CD1c-positive myeloid dendritic cell (primary cell): ENCODE measurements around the gene ZNF768.
"Not testable (repeated sequence)": the region's sequence is repeated elsewhere in the genome, so short reads cannot be mapped to it uniquely, and the experiment has no call there.

ENCODE experiments used
- DNase-seq: peaks from one replicate; pipeline ENCODE4 v3.0.0-alpha.2; 2016; ENCODE audit errors: extremely low spot score

ZNF768 gene

GRCh38 chr16:30533146-30533522, 6.8 kb upstream of the ZNF768 start:
- no peak for DNase-seq

GRCh38 chr16:30532285-30533145, 6.1 kb upstream of the ZNF768 start:
- DNase-seq: no peak

- no peak for DNase-seq
Measured at GRCh38 chr16:30530163-30531037, 4.0 kb upstream of the ZNF768 start.

GRCh38 chr16:30528799-30529457, 2.6 kb upstream of the ZNF768 start:
- no peak for DNase-seq

GRCh38 chr16:30527635-30528178, 1.3 kb upstream of the ZNF768 start:
- peak; percentile 83 for DNase-seq

GRCh38 chr16:30526823-30527634, 663 bp upstream of the ZNF768 start:
- peak; percentile 97 for DNase-seq

GRCh38 chr16:30525844-30526136, 576 bp downstream of the ZNF768 start:
- DNase-seq: peak; percentile 51

- no peak for DNase-seq
Measured at GRCh38 chr16:30524575-30525568, 1.5 kb downstream of the ZNF768 start.

GRCh38 chr16:30523768-30524574, 2.4 kb downstream of the ZNF768 start:
- DNase-seq: no peak

GRCh38 chr16:30522702-30523463, 3.5 kb downstream of the ZNF768 start:
- DNase-seq: not testable (repeated sequence)

GRCh38 chr16:30521873-30522641, 4.3 kb downstream of the ZNF768 start:
- DNase-seq: no peak

GRCh38 chr16:30521476-30521872, 4.9 kb downstream of the ZNF768 start:
- DNase-seq: no peak

- no peak for DNase-seq
Measured at GRCh38 chr16:30519120-30520049, 7.0 kb downstream of the ZNF768 start.

GRCh38 chr16:30518552-30518951, 7.8 kb downstream of the ZNF768 start:
- no peak for DNase-seq

GRCh38 chr16:30515275-30515674, 11.1 kb downstream of the ZNF768 start:
- no peak for DNase-seq

GRCh38 chr16:30511509-30511908, 14.9 kb downstream of the ZNF768 start:
- no peak for DNase-seq
